GM21515 (cell line): Measurements from ENCODE around the gene LPAR3.
"Not testable (repeated sequence)": the region's sequence is repeated elsewhere in the genome, so short reads cannot be mapped to it uniquely, and the experiment has no call there.

Source experiments
- ATAC-seq: cut with Tn5 transposase; IDR thresholded peaks from one replicate; pipeline ENCODE4 v1.9.1; 2021; ENCODE audit not compliant: unreplicated experiment

Gene LPAR3

DNA sequence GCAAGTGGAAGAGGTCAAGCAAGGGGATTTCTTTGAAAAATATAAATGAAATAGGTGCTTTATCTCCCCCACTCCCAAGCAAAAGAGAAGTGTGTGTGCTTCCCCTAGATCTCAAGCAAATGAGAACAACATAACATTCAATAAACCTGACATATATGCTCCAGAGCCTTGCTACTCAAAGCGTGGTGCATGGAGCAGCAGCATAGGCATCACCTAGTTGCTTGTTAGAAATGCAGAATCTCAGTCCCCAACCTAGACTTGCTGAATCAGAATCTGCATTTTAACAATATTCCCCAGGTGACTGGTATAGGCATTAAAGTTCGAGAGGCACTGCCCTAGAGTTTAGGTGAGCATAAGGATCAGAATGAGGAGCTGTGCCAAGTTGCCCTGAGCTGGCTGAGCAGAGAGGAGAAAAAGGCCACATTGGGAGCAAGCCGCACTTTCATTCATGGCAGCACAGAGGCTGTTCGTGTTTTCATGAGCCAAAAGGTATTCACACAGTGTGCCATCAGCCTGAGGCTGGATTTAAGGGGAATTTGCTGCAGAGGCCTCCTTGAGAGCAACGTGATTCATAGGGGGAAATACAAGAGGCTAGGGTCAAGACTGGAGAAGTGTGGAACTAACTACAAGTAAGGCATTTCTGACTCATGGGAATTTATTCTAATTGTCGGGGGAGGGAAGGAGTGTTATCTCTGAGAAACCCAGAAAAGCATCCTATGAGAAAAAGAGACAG, 14.3 kb upstream of the LPAR3 start:
- no peak for ATAC-seq

DNA sequence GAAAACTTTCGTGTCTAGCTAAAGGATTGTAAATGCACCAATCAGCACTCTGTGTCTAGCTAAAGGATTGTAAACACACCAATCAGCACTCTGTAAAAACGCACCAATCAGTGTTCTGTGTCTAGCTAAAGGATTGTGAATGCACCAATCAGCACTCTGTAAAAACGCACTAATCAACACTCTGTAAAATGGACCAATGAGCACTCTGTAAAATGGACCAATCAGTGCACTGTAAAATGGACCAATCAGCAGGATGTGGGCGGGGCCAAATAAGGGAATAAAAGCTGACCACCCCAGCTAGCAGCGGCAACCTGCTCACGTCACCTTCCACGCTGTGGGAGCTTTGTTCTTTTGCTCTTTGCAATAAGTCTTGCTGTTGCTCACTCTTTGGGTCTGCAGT, 9.7 kb upstream of the LPAR3 start:
- ATAC-seq: not testable (repeated sequence)

DNA sequence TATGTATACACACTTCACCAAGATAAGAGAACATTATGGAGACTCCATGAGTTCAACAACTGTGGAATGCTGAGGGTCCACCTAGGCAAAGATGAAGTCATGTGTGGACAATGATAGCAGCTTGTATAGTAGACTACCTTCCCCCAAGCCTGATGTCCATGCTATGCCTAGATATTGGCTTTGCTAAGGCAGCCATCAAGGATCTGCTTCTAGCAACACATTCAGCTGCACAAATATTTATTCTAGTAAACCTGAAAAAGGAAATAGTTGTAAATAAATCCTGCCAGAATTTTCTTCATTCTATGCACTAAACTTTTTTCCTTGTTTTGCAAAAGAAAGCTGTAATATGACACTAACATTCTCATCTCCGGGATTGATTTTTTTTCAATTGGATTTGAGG, 7.0 kb upstream of the LPAR3 start:
- ATAC-seq: no peak

DNA sequence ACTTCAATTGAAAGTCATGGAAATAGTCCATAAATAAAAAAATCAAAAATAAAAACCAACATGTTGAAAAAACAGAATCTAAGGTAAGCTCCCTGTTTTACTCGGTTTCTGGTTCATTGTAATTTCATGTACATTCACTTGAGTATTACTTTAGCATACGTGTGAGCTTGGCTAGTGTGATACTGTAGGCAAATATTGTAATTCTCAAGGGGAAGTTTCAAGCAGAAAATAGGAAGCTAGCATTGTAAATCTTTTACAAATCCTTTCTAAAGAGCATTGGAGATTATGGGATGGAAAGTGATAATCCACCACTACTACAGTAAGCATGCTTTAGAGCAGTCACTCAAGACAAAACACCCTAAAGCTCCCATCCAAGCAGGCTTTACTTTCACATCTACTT, 3.3 kb upstream of the LPAR3 start:
- no peak for ATAC-seq

DNA sequence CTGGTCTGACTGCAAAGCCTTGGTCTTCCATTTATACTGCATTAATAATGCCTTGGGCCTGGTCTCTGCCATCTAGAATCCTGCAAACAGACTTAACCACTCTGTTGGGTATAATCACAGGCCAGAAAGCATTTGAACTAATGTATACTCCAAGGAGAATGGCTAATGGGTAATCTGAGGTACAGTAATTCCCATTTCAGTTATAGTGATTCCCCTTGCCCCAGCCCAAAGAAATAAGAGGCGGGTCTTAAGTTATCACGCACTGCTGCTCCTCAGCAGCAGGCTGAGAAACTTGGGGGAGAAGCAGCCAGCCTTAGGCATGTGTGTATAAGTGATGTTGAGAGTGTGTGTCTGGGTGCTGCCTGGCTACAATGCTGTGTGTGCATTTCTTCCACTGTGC, 2.4 kb downstream of the LPAR3 start:
- ATAC-seq: no peak

DNA sequence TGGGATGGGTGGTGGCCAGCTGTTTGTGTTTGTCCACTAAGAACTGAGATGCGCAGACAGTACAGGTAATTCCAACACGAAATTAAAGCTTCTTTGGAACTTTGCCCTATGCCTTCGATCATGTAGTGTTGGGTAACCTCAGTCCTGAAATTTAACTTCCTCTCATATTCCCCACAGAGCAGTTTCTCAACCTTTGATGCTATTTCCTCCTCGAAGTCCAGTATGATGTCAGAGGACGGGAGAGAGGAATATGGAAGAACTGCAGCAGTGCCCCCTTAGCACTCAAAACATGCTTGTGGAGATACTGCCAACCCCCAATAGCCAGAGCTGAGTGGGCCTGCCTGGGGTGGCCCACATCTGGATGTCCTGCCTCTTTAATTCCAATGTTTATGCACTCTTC, 3.6 kb downstream of the LPAR3 start:
- ATAC-seq: no peak

DNA sequence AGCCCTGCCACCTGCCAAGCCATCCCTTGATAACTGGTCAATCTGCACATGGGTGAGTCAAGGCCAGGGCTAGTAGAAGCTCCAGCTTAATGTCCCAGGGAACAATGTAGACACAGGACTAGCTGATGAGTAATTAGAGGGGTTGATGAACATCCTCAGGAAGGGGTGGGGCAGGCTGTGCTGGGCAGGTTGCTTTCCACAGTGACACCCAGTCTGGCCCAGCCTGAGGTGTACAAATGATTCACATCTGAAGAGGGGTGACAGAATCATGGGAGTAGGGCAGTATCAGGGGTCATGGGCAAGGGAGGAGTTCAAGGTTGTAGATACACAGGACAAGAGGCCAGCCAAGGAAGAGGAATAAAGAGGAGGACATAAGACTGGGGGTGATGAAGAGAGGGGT, 4.3 kb downstream of the LPAR3 start:
- no peak for ATAC-seq

DNA sequence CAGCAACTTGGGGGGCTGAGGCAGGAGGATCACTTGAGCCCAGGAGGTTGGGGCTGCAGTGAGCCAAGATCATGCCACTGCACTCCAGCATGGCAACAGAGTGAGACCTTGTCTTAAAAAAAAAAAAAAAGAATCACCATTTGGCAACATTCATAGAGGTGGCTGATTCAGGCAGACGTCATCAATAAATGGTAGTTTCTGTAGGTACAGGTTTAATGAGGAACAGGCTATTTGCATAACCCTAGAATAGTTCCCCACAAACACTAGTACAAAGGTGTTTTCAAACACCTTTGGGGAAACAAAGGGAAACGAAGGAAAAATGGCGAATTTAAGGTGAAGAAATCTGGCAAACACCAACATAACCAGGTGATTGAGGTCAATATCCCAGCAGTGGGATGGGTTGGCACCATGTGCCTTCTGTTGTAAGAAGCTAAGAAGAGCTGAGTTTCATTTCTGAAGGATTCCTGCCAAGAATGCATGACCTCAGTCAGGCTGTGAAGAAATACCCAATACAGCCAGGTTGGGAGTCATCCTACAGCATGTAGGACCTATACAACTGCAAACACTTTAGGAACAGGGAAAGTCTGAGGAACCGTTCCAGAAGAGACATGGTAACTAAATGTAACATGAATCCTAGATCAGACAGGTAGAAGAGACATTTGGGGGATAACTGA, 5.6 kb downstream of the LPAR3 start:
- ATAC-seq: no peak

DNA sequence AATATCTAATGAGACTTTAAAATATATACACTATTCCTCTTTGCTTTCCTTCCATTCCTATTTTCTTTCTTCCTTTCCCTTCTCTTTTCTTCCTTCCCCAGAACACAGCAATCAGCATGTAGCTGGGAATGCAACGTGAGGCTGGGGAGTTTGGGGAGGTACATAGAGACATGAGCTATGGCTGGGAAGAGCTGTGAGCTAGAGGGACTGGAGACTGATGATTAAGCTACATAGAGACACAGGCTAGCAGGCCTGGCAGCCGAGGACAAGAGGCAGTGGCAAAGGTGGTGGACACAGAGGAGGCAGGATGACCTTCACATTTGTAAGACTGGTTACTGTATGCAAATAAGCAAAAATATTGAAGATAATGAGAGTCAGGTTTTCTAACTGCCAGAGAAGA, 7.5 kb downstream of the LPAR3 start:
- no peak for ATAC-seq

DNA sequence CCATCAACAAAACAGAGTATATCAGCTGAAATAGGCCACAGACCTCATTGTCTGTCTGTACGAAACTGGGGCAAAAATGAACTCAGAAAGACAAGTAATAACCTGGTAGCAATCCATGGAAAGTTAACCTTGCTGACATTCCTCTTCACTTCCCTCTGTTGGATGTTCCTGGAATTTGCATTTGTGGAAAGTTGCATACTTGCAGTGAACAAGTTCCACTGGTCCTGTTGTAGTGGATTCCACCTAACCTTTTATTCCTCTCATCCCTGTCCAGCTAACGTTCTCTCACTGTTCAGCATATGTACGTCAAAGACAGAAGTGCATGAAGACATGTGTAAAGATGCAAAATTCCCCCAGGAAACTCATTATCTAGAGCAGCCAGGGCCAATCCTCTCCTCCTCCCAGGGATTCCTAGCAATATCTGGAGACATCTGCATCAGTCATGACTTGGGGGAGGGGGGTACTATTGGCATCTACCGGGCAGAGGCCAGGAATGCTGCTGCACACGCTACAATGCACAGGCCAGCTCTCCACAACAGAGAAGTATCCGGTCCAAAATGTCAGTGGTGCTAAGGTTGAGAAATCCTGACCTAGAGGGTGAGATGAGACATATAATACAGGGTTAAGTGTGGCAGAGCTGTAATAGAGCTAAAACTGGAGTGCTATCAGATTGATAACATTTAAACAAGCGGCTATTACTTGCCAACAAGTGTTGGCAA, 8.2 kb downstream of the LPAR3 start:
- no peak for ATAC-seq

DNA sequence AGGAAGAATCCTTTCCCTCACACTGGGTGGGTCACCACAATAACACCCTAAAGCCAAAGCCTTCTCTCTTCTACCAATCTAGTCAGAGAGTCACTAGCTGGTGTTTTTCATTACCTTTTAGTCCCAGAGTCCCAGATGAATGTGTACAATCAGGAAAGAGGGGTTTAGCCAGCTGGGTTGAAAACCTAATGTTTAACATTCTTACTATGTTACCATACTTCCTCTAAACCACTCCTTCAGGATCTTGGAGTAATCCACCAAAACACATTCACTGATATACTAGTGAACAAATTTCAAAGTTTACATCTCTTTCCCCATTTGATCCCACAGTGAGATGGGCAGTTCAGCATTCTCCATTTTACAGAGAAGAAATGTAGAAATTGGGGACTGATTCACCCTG, 9.7 kb downstream of the LPAR3 start:
- no peak for ATAC-seq

DNA sequence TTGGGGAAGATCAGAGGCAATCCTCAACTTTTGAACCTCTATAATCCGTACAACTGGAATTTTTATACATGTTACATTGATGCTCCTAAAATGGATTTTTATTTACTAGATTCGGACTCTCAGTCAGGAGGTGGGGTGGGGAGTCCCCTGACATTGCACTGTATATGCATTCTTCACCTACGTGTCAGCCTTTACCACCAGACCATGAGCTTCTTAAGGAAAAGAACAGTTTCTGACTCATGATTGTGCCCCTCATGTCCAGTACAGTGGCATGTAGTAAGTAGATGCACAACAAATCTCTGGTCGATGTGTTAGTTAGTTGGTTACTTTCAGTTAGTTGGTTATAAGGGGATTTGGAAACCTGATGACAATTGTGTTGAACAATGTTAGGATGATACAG, 15.4 kb downstream of the LPAR3 start:
- no peak for ATAC-seq

DNA sequence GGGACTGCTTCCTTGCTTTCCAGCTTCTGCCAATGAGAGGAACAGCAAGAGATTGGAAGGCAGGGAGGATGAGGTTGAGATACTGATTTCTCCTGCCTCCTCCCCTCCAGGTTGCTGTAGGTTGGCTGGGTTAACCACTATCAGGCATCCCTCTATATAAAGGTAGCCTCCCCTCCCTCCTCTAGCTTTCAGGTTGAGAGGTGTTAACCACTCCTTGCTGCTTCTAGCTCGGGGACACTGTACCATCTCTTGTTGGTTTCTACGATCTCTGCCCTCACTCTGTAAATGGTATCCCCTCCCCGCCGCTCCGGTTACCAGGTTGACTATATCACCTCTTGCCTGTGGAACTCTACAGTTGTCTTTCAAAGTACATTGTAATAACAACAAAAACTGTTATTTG, 16.7 kb downstream of the LPAR3 start:
- ATAC-seq: no peak

DNA sequence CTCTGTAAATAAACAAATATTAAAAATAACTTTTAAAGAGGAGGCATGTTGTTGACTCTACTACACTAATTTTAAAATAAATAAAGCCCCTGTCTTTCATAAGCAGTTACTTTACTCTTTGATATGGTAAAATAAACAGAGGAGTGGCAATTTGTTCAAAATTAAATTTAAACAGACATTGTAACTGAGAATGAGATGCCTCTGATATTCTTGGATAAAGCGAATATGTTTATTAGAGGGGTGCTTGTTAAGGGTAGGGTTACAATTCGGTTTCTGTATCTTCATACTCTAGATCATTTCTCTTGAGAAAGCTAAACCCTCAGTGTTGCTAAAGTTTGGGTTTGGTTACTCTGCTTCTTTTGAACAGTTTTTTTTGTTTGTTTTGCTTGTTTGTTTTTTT, 19.6 kb downstream of the LPAR3 start:
- no peak for ATAC-seq

DNA sequence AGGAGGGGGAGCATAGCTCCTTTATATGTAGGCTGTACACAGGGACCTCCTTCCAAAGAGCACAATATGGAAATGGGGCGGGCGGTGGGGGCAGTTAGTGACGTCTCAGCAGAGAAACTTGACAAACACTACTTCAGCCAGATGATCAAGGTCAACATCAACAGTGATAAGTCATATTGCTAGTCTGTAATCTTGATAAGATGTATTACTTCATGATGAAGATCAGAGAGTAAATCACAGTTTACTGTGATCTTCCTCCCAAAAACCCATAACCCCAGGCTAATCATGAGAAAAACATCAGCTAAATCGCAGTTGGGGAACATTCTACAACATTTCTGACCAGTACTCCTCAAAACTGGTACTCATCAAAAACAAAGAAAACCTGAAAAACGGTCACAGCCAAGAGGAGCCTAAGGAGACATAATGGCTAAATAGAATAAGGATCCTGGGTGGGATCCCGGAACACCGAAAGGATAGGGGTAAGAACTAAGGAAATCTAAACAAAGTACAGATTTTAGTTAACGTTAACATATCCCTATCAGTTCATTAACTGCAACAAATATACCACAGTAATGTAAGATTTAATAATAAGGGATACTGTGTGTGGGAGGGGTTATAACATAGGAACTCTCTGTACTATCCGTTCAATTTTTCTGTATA, 20.2 kb downstream of the LPAR3 start:
- no peak for ATAC-seq

DNA sequence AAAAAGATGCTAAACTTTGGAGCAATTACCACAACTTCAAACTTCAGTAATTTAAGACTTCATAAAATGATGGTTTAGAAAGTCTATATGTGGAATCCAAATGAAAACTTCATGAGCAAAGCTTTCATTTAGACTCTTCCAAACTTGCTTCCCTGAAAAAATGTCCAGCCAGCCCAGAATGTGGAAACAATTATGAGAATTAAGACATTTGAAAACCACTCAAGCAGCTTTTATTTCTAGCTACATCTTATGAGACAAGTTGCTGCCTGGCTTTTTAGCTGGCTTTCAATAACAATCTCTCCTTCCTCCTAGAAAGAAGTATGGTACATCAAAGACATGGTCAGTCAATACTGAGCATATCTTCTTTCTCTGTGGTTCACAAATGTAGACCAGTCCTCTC, 21.8 kb downstream of the LPAR3 start:
- ATAC-seq: no peak

DNA sequence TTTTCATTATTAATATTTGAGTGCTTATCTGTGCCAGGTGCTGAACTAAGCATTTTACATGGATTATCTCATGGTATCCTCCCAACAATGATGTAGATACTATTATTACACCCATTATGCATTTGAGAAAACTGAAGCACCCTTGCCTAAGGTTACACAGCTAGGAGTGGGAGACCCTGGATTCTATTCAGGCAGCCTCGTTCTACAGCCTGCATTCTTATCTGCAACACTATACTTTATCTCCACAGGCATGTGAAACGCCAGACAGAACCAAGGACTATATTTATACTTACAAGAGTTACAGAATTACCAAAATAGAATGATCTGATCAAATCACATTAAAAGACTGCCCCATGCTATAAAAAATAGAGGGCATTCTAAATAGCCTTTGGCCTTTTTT, 22.4 kb downstream of the LPAR3 start:
- no peak for ATAC-seq

DNA sequence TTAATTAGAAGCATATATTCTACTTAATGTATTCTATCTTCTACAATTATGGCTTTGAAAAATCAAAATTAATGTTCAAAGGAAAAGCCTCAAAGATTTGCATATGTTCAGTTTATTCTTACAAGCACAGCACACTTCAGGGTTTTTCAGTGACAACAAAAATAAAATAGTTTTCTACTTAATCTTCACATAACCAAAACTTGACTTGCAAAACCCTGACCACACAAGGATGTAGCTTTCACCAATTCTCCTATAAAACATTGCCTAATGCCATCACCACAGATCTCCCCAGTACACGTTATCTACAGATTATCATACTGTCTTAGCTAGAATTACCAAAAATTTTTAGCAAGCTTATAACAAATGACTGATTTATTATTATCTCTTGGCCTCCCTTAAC, 23.3 kb downstream of the LPAR3 start:
- no peak for ATAC-seq

DNA sequence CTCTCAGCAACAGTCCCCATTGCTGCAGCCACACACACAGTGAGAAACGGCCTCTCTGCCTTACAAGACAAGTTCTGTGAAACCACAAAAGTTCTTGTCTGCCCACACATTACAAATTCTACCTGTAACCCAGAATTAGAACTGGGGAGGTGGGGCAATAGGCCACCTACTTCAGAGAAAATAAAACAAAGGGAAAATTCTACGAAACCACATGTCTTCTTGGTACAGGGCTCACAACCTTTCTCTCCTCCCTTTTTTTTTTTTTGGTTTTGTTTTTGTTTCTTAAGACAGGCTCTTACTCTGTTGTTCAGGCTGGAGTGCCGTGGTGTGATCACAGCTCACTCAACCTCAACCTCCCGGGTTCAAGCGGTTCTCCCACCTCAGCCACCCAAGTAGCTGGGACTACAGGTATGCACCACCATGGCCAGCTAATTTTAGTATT, 30.2 kb downstream of the LPAR3 start:
- ATAC-seq: peak; percentile 96

DNA sequence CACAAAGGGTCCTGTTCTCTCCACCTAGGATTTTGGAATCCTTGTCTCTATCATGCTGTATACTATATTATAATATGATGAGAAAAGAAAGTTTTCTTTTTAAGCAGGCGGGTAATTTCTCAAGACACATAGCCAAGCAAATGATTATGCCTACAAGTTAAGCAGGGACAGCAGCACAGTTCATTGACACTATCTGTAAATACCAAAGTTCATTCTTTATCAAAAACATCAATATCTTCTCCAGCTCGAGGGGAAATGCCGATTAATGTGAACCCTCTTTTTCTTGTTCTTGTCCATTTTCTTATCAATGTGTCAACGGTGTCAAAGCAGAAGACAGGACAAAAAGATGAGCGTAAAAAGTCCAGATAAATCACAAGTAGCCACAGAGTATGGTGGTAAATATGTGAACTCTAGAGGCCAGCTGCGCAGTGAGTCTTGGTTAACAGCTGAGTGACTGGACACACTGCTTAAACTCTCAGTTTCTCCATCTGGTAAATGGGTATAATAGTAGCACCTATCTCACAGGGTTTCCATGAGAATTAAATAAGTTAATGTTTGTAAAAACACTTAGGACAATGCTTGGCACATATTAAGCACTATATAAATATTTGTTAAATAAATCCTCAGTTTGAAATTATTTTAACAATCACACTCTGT, 30.9 kb downstream of the LPAR3 start:
- ATAC-seq: no peak

DNA sequence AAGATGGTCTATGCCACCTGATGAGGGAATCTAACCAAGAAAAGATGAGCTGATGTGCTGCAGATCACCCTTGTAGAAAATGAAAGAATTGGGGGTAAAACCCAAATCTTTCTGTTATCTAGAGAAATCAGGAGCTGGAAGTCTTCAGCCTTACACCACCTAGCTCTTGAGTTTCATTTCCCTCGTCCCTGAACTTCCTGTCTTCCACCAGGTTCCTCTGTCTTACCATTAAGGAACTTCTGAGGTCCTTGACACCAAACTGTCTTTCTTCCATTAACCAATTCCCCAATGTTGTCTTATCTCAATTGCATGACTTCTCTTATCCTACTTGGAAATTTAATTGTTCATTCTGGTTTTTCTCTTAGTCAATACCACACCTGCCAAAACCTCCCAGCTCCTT, 31.5 kb downstream of the LPAR3 start:
- no peak for ATAC-seq
